GM18511 (cell line): ENCODE measurements around the gene LIM2.

ENCODE experiments used
- ATAC-seq: cut with Tn5 transposase; IDR thresholded peaks from one replicate; pipeline ENCODE4 v1.9.1; 2021; ENCODE audit warnings: mild to moderate bottlenecking, moderate library complexity; ENCODE audit not compliant: unreplicated experiment

The LIM2 gene

GRCh38 chr19:51341976-51342580 lies 45.7 kb downstream of the LIM2 start, which contains the start of gene VSIG10L:
TSS of gene VSIG10L (minus strand) at chr19:51342139. CDS start at chr19:51342124, 15 bp downstream.
- ATAC-seq = no peak

DNA sequence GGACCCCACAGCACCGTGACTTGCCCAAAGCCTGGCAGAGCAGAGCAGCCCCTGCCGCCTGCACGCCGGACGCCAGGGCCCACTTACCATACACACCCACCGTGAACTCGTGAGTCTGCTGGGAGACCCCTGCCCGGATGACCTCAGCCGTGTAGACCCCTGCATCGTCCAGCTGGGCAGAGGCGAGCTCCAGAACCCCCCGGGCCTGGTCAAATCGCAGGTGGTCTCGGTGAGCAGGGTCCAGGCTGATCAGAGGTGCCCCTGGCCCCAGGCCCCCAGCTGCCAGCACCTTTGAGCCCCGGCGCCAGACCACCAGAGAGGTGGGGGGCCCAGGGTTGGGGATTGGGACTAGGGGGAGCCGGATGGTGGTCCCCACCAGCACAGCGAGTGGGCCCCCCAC lies 46.7 kb downstream of the LIM2 start:
- no peak for ATAC-seq

GRCh38 chr19:51339687-51340656 lies 47.8 kb downstream of the LIM2 start:
- peak; percentile 54 for ATAC-seq

DNA sequence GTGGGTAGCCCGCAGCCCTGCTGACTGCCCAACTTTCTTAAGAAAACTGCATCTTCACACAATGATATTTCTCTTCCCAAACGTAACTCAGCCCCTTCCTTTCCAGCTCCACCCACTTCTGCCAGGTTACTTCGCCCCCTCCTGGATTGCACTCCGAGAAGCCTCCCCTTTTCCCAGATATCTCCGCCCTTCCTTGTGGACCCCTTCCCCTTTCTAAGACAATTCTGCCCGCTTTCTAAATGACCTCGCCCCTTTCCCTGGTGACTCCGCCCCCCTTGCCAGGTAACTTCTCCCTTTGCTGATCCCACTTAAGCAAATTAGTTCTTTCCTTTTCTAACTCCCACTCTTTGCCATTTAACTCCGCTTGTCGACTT lies 48.5 kb downstream of the LIM2 start:
- ATAC-seq = peak; percentile 9

GRCh38 chr19:51338563-51339312 lies 49.0 kb downstream of the LIM2 start:
- peak; percentile 67 for ATAC-seq

GRCh38 chr19:51337861-51338562 lies 49.8 kb downstream of the LIM2 start:
- ATAC-seq = no peak

GRCh38 chr19:51337141-51337860 lies 50.5 kb downstream of the LIM2 start:
- ATAC-seq = no peak

DNA sequence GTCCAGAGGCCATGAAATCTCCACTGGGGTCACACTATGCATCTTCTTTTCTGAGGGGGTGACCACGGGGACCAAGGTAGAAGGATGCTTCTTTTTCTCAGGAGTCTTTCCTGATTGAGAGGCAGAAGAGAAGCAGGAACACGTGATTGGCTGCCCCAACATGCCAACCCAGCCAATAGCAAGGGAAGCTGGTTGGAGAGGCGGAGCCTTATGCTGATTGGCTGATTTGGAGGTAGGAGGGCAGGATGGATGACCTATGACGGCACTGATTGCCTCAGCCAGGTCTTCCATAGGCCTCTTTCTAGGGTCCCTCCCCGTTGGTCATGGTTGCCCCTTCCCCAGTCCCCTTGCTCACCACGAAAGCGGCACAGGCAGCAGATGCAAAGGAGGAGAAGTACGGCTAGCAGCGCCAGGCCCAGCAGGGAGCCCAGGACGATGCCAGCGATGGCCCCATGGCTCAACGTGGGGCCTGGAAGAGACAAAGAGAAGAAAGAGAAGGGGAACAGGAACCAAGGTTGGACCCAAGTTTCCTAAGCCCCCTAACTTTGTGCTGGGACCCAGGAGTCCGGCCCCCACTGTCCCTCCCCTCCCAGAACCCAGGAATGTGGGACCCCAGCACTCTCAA lies 53.8 kb downstream of the LIM2 start:
- ATAC-seq = no peak

DNA sequence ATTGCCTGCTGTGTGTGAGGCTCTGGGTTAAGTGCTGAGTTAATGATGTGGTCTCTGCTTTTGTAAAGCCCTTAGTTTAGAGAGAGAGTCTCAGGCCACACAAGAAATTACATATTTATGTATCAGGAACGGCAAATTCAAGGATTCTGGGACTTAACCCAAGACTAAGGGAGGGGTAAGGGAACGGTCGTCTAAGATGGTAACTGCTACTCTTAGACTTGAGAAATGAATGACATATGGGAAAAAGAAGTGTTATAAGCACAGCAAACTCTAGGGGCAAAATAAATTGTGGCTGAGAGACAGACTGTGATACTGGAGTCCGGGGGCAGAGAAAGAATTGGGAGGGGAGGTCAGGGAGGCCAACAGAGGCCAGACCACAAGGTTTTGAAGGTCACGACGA lies 56.1 kb downstream of the LIM2 start:
- ATAC-seq = no peak

DNA sequence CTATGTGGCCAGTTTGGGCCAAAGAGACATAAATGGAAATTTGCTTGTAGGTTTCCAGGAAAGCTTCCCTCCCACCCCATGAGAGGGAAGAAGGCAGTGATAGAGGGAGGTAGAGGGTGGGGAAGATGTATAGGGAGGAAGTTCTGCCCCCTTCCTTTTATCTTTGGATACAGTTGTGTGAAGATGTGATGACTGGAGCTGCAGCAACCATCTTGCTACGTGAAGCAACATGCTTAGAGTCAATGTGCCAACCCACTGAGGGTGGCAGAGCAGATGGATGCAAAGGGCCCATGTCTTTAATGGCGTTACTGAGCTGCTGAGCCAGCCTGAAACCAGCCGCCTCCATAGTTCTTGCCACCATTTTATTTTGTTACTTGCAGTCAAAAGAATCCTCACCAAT lies 56.6 kb downstream of the LIM2 start:
- ATAC-seq = no peak

DNA sequence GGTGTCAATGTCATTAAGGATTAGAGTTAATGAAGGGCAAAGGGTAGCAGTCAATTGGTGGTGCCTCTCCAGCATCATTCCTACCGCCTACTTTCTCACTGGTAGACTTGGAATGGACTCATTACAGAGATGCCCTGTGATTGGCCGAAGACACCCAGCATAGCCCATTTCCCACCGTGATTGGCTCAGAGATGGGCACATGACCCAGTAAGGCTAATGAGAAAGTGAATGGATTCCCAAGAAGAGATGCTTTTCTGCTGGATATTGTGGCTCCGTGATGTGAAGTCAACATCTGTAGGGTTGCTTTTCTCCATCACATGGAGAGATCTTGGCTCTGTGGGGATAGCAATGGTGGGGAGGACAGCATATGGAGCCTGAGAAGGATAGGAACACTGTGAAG lies 57.4 kb downstream of the LIM2 start:
- no peak for ATAC-seq
